OCI-LY3 (cell line): ENCODE data around the gene TNS2.

Experiments used
- H2AFZ ChIP-seq: fragments of 200-600, 300-600 bp; shearing (Covaris generic); 2 replicates; pipeline ENCODE4 v1.6.0; 2014; ENCODE audit warnings: antibody characterized with exemption, low read depth, low read length
- H3K27ac ChIP-seq: fragments of 200-600, 300-600 bp; sonication (generic); 2 replicates; pipeline ENCODE4 v1.5.1; 2014; ENCODE audit warnings: mild to moderate bottlenecking, low read length, moderate library complexity, mixed read lengths
- H3K27me3 ChIP-seq: fragments of 200-600, 300-600 bp; sonication (generic); 2 replicates; pipeline ENCODE4 v1.6.1; 2014; ENCODE audit warnings: low read depth, low read length, mixed read lengths
- H3K36me3 ChIP-seq: fragments of 200-600, 300-600 bp; sonication (generic); replicated peaks from 2 replicates; pipeline ENCODE3; 2014; ENCODE audit warnings: low read depth, low read length, mixed read lengths
- H3K4me1 ChIP-seq: fragments of 300-600, 200-600 bp; sonication (generic); 2 replicates; pipeline ENCODE4 v1.6.1; 2014; ENCODE audit warnings: low read length, mixed read lengths
- H3K4me2 ChIP-seq: fragments of 200-600, 300-600 bp; sonication (generic); 2 replicates; pipeline ENCODE4 v1.6.1; 2014; ENCODE audit warnings: low read length, mixed read lengths
- H3K4me3 ChIP-seq: fragments of 300-600, 200-600 bp; sonication (generic); 2 replicates; pipeline ENCODE4 v1.5.1; 2014; ENCODE audit warnings: antibody characterized with exemption, mild to moderate bottlenecking, low read length, moderate library complexity
- H3K79me2 ChIP-seq: fragments of 300-600, 200-600 bp; shearing (Covaris generic); 2 replicates; pipeline ENCODE4 v1.6.1; 2014; ENCODE audit warnings: mild to moderate bottlenecking, low read length, mixed read lengths
- H3K9ac ChIP-seq: fragments of 300-600, 200-600 bp; shearing (Covaris generic); 2 replicates; pipeline ENCODE4 v1.6.0; 2014; ENCODE audit warnings: mild to moderate bottlenecking, low read length, moderate library complexity
- H3K9me3 ChIP-seq: fragments of 200-600, 300-600 bp; shearing (Covaris generic); 2 replicates; pipeline ENCODE4 v1.6.1; 2014; ENCODE audit warnings: low read length, mixed read lengths; ENCODE audit not compliant: insufficient read depth
- H4K20me1 ChIP-seq: fragments of 200-600, 300-600 bp; sonication (generic); 2 replicates; pipeline ENCODE4 v1.6.1; 2016; ENCODE audit warnings: low read length, mixed read lengths; ENCODE audit not compliant: insufficient read depth
- CTCF ChIP-seq: fragments of 200-600, 300-600 bp; sonication (generic); IDR thresholded peaks from 2 replicates; pipeline ENCODE4 v1.5.1; 2014; ENCODE audit warnings: antibody characterized with exemption, low read length, low read depth
- EZH2phosphoT487 ChIP-seq: fragments of 200-600 bp; shearing (Covaris generic); IDR thresholded peaks from 2 replicates; pipeline ENCODE4 v1.6.1; 2018; ENCODE audit warnings: antibody characterized with exemption, mixed run types, low read depth

The TNS2 gene

GRCh38 chr12:53101931-53102781, 52.3 kb downstream of the TNS2 start:
- Histone ChIP-seq H3K4me2 (no peak overlapping the region), H4K20me1 (no peaks in the 10 kb centered on the region), H3K9me3 (no peaks in the 10 kb centered on the region), H3K79me2 (no peaks in the 10 kb centered on the region), H3K9ac (no peak overlapping the region), H3K27ac (no peak overlapping the region), H2AFZ (no peak overlapping the region), H3K4me1 (peaks cover 15% of the 10 kb centered on the region), H3K4me3 (no peak overlapping the region), H3K27me3 (peaks cover 11% of the 10 kb centered on the region), H3K36me3 (no peaks in the 10 kb centered on the region)
- TF ChIP-seq EZH2phosphoT487 (no peak), CTCF (no peak)

GRCh38 chr12:53102883-53103807, 53.3 kb downstream of the TNS2 start, which contains the start of gene SOAT2:
SOAT2 (plus strand) TSS chr12:53103486; CDS start chr12:53103578, 92 bp downstream.
- no peaks in the 10 kb centered on the region for H3K79me2 ChIP-seq
- H3K4me2 ChIP-seq = no peak within 1 kb of the TSS
- no peak within 1 kb of the TSS for H3K9ac ChIP-seq
- no peaks in the 10 kb centered on the region for H3K36me3 ChIP-seq
- no peak within 1 kb of the TSS for H3K27ac ChIP-seq
- H3K27me3 ChIP-seq = 0 out of 2 replicates have a peak, but pooled peaks cover 7% of the 10 kb centered on the region
- no peaks in the 10 kb centered on the region for H3K9me3 ChIP-seq
- TF ChIP-seq CTCF = no peak
- no peak for TF ChIP-seq EZH2phosphoT487
- H2AFZ ChIP-seq = no peak within 1 kb of the TSS
- no peak within 1 kb of the TSS for H3K4me3 ChIP-seq
- peaks cover 13% of the 10 kb centered on the region for H3K4me1 ChIP-seq
- H4K20me1 ChIP-seq = no peaks in the 10 kb centered on the region

- Histone ChIP-seq H3K27me3 (0 out of 2 replicates have a peak, but pooled peaks cover 7% of the 10 kb centered on the region), H3K4me2 (no peak overlapping the region), H3K4me3 (no peak overlapping the region), H3K27ac (no peak overlapping the region), H2AFZ (no peak overlapping the region), H3K9ac (no peak overlapping the region), H3K4me1 (peaks cover 5% of the 10 kb centered on the region), H3K36me3 (no peaks in the 10 kb centered on the region), H3K79me2 (no peaks in the 10 kb centered on the region), H3K9me3 (no peaks in the 10 kb centered on the region), H4K20me1 (no peaks in the 10 kb centered on the region)
- TF ChIP-seq EZH2phosphoT487 (no peak), CTCF (no peak)
These were observed 54.0 kb downstream of the TNS2 start for GRCh38 chr12:53103860-53104305.

GRCh38 chr12:53105256-53105655, 55.4 kb downstream of the TNS2 start:
- Histone ChIP-seq H3K4me3 (no peak overlapping the region), H3K4me2 (no peak overlapping the region), H3K4me1 (no peaks in the 10 kb centered on the region), H3K27ac (no peak overlapping the region), H4K20me1 (no peaks in the 10 kb centered on the region), H3K9ac (no peak overlapping the region), H3K79me2 (no peaks in the 10 kb centered on the region), H3K36me3 (no peaks in the 10 kb centered on the region), H3K9me3 (no peaks in the 10 kb centered on the region), H3K27me3 (0 out of 2 replicates have a peak, but pooled peaks cover 5% of the 10 kb centered on the region), H2AFZ (no peak overlapping the region)
- no peak for TF ChIP-seq EZH2phosphoT487
- no peak for TF ChIP-seq CTCF
